Muscle of leg (tissue), 11 donors: ENCODE results near the gene LSR. TPM values are rescaled to one million over a fixed set of nuclear protein-coding genes. Genes with fewer than 3 reads are reported as not detected.
A peak's percentile ranks its signal among the peaks of the same experiment; 100 is the strongest.

Experiments
- DNase-seq: peaks from one replicate; pipeline ENCODE4 v3.0.0; 2013
- H3K27ac ChIP-seq: one replicate; pipeline ENCODE4 v1.5.1; 2013; ENCODE audit warnings: mild to moderate bottlenecking, low read length, control low read depth
- H3K27me3 ChIP-seq: one replicate; pipeline ENCODE4 v1.6.1; 2013; ENCODE audit warnings: low read length; ENCODE audit not compliant: control insufficient read depth, insufficient read depth
- H3K36me3 ChIP-seq: one replicate; pipeline ENCODE4 v1.6.1; 2013; ENCODE audit warnings: low read length; ENCODE audit not compliant: control insufficient read depth, insufficient read depth
- H3K4me1 ChIP-seq: one replicate; pipeline ENCODE4 v1.6.1; 2013; ENCODE audit warnings: low read length; ENCODE audit not compliant: control insufficient read depth, insufficient read depth
- H3K4me3 ChIP-seq: one replicate; pipeline ENCODE4 v1.5.1; 2013; ENCODE audit warnings: low read length, control low read depth
- H3K9me3 ChIP-seq: replicated peaks from 2 replicates; pipeline ENCODE4 v1.6.1; 2013; ENCODE audit warnings: low read depth, low read length; ENCODE audit not compliant: control insufficient read depth
- WGBS: methylation state at CpG from one replicate; pipeline ENCODE4 v1.1.5; 2013; ENCODE audit warnings: missing lambda C conversion rate; ENCODE audit not compliant: insufficient coverage; 5-methylcytosine and 5-hydroxymethylcytosine counted together
- polyA plus RNA-seq, 8 donors: library from polyadenylated mRNA; unstranded; fragments of 120-200 nt; gene quantifications; one replicate each; pipeline versions ENCODE4 v1.2.1 to v1.2.3, GENCODE V29; 2013; ENCODE audit warnings: inconsistent platforms in 1 of 8, low replicate concordance in 1 of 8; ENCODE audit not compliant: insufficient read length in 8 of 8, insufficient read depth in 1 of 8
- total RNA-seq: library from RNA; stranded (reverse); fragments of 120-200 nt; gene quantifications from one replicate; pipeline ENCODE4 v1.2.4, GENCODE V29; 2013

Gene LSR
- total and polyA plus RNA-seq, 9 donors = 2.9 to 15.2 (median 5.1) TPM

- Histone ChIP-seq H3K4me1 (peaks cover 34% of the 10 kb centered on the region), H3K9me3 (no peaks in the 10 kb centered on the region), H3K4me3 (peak overlapping the region; percentile 89), H3K27ac (peak overlapping the region; percentile 93), H3K36me3 (peaks cover 34% of the 10 kb centered on the region), H3K27me3 (no peaks in the 10 kb centered on the region)
- under 1% methylated on average over 90 of the region's 100 CpGs for WGBS
- peak; percentile 92 for DNase-seq
These were observed 19.2 kb downstream of the LSR start for GRCh38 chr19:35267818-35268535.

- Histone ChIP-seq H3K9me3 (no peaks in the 10 kb centered on the region), H3K27ac (peak within 1 kb of the TSS; percentile 93), H3K27me3 (no peaks in the 10 kb centered on the region), H3K4me1 (peaks cover 34% of the 10 kb centered on the region), H3K36me3 (peaks cover 41% of the 10 kb centered on the region), H3K4me3 (peak within 1 kb of the TSS; percentile 89)
- WGBS = under 1% methylated on average over 86 of the region's 126 CpGs
- DNase-seq = peak; percentile 89
These were observed 20.0 kb downstream of the LSR start, which contains the start of gene USF2 for GRCh38 chr19:35268536-35269437. TSS of gene USF2 (plus strand) at chr19:35268962. CDS start at chr19:35269102, 140 bp downstream.

GRCh38 chr19:35269438-35270117 lies 20.8 kb downstream of the LSR start:
- Histone ChIP-seq H3K36me3 (peaks cover 49% of the 10 kb centered on the region), H3K27ac (peak overlapping the region; percentile 13), H3K27me3 (no peaks in the 10 kb centered on the region), H3K9me3 (no peaks in the 10 kb centered on the region), H3K4me1 (peaks cover 27% of the 10 kb centered on the region), H3K4me3 (peak overlapping the region; percentile 29)
- DNase-seq = peak; percentile 92
- WGBS = 2% methylated on average over 55 of the region's 66 CpGs

GRCh38 chr19:35270381-35270811 lies 21.6 kb downstream of the LSR start:
- Histone ChIP-seq H3K9me3 (no peaks in the 10 kb centered on the region), H3K27me3 (no peaks in the 10 kb centered on the region), H3K4me1 (peaks cover 19% of the 10 kb centered on the region), H3K36me3 (peaks cover 52% of the 10 kb centered on the region), H3K27ac (no peak overlapping the region), H3K4me3 (no peak overlapping the region)
- no peak for DNase-seq
- 95% methylated on average over 10 of the region's 16 CpGs for WGBS

GRCh38 chr19:35271546-35271945 lies 22.7 kb downstream of the LSR start:
- Histone ChIP-seq H3K27me3 (no peaks in the 10 kb centered on the region), H3K4me3 (no peak overlapping the region), H3K9me3 (no peaks in the 10 kb centered on the region), H3K27ac (no peak overlapping the region), H3K4me1 (peaks cover 11% of the 10 kb centered on the region), H3K36me3 (peaks cover 56% of the 10 kb centered on the region)
- no peak for DNase-seq
- WGBS = 88% methylated on average over 7 of the region's 7 CpGs

GRCh38 chr19:35272122-35272719 lies 23.4 kb downstream of the LSR start:
- peak; percentile 53 for DNase-seq
- peaks cover 6% of the 10 kb centered on the region for H3K4me1 ChIP-seq
- H3K36me3 ChIP-seq = peaks cover 63% of the 10 kb centered on the region
- H3K4me3 ChIP-seq = no peak overlapping the region
- no peaks in the 10 kb centered on the region for H3K27me3 ChIP-seq
- 88% methylated on average over 15 of the region's 16 CpGs for WGBS
- H3K27ac ChIP-seq = no peak overlapping the region
- no peaks in the 10 kb centered on the region for H3K9me3 ChIP-seq

- no peak for DNase-seq
- H3K36me3 ChIP-seq = peaks cover 72% of the 10 kb centered on the region
- H3K27me3 ChIP-seq = no peaks in the 10 kb centered on the region
- peaks cover 6% of the 10 kb centered on the region for H3K4me1 ChIP-seq
- H3K9me3 ChIP-seq = no peaks in the 10 kb centered on the region
- 87% methylated on average over 7 of the region's 10 CpGs for WGBS
- no peak overlapping the region for H3K27ac ChIP-seq
- no peak overlapping the region for H3K4me3 ChIP-seq
These were observed 24.3 kb downstream of the LSR start for GRCh38 chr19:35272954-35273649.

- H3K4me3 ChIP-seq = no peak overlapping the region
- H3K27ac ChIP-seq = no peak overlapping the region
- peaks cover 6% of the 10 kb centered on the region for H3K4me1 ChIP-seq
- H3K27me3 ChIP-seq = no peaks in the 10 kb centered on the region
- H3K36me3 ChIP-seq = peaks cover 72% of the 10 kb centered on the region
- no peaks in the 10 kb centered on the region for H3K9me3 ChIP-seq
- 82% methylated on average over 11 of the region's 14 CpGs for WGBS
- no peak for DNase-seq
These were observed 25.0 kb downstream of the LSR start for GRCh38 chr19:35273686-35274259.

- WGBS = 64% methylated on average over 4 of the region's 5 CpGs
- Histone ChIP-seq H3K4me3 (no peak overlapping the region), H3K36me3 (peaks cover 76% of the 10 kb centered on the region)
These were observed 25.5 kb downstream of the LSR start for GRCh38 chr19:35274323-35274722.

More at GRCh38 chr19:35274323-35274722, 25.5 kb downstream of the LSR start:
- Histone ChIP-seq H3K9me3 (no peaks in the 10 kb centered on the region), H3K27me3 (no peaks in the 10 kb centered on the region), H3K4me1 (peaks cover 6% of the 10 kb centered on the region), H3K27ac (no peak overlapping the region)
- no peak for DNase-seq
